ENCODE results near the gene NKX6-1. TPM values are rescaled to one million over a fixed set of nuclear protein-coding genes. Genes with fewer than 3 reads are reported as not detected.
A peak's percentile ranks its signal among the peaks of the same experiment; 100 is the strongest.

The NKX6-1 gene
- total RNA-seq, 1 experiment from 2014 or later: 0.14 TPM

DNA sequence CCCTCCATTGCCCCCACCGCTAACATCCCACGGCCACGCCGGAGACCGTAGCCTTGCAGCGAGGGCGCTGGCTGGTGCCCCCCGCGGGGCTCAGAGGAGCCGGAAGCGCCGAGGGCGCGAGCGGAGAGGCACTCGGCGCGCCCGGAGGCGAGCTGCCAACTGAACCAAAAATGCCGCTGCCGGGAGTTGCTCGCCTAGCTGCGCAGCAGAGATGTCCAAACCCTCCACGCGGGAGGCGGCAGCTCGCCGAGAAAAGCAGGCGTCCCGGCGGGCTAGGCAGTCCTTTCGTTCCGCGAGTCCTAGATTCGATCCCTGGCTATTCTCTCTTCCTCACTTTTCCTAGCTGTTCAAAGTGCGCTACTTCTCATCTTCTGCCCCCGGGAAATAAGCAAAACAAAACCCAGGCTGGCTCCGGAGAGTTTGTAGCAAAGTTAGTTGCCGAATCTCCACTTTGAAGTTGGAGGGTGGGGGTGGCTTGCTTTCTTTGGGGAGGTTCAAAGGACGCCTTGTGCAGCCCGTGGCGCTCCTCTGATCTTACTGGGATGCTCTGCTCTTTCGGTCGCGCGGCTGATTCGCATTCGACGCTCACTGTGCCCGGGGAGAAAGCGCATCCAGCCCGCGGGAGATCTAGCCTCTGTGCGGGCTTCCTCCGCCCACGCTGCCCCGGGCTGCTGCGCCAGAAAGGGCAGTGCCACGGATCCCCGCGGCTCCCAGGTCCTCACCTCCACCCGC lies 723 bp downstream of the NKX6-1 start:
- no peaks in the 10 kb centered on the region for H3K36me3 ChIP-seq (ENCODE audit: control insufficient read depth, insufficient read depth, low read length)
- peak overlapping the region; percentile 34 for H3K4me3 ChIP-seq (ENCODE audit: low read depth, low read length)
- Mint-ChIP-seq H3K36me3 (ENCODE audit: insufficient read depth, unreplicated experiment) (no peaks in the 10 kb centered on the region), H3K27me3 (ENCODE audit: insufficient read depth, unreplicated experiment) (peaks cover 11% of the 10 kb centered on the region), H3K27ac (ENCODE audit: unreplicated experiment) (no peak overlapping the region), H3K4me3 (ENCODE audit: unreplicated experiment) (peak overlapping the region; percentile 79), H3K9me3 (ENCODE audit: unreplicated experiment) (no peaks in the 10 kb centered on the region), H3K4me1 (ENCODE audit: low read depth, unreplicated experiment) (no peaks in the 10 kb centered on the region)
- no peaks in the 10 kb centered on the region for H3K4me1 ChIP-seq
- no peaks in the 10 kb centered on the region; the same call in 1 of the 2 replicates for H3K27me3 ChIP-seq (replicated peaks; ENCODE audit: control insufficient read depth, insufficient read depth, low read length)
- ChIA-PET POLR2A (no interaction called here), CTCF (interaction anchor here (0.6 kb wide), 1 partner anchor 10 kb away, joined by 7 read pairs; no protein-coding TSS in a partner anchor)
- TF ChIP-seq CTCF (IDR thresholded peaks at IDR 0.05; ENCODE audit: insufficient read depth in 1 of 2, low read depth in 1 of 2, low read length in 1 of 2, severe bottlenecking in 1 of 2, unreplicated experiment in 1 of 2): no peak
- BruUV-seq (replicated peaks): no TSS peak
- no peak for DNase-seq
- intact Hi-C loops (cut with micrococcal nuclease; ENCODE audit: unreplicated experiment): no loop called here
- no peaks in the 10 kb centered on the region for H3K9me3 ChIP-seq

DNA sequence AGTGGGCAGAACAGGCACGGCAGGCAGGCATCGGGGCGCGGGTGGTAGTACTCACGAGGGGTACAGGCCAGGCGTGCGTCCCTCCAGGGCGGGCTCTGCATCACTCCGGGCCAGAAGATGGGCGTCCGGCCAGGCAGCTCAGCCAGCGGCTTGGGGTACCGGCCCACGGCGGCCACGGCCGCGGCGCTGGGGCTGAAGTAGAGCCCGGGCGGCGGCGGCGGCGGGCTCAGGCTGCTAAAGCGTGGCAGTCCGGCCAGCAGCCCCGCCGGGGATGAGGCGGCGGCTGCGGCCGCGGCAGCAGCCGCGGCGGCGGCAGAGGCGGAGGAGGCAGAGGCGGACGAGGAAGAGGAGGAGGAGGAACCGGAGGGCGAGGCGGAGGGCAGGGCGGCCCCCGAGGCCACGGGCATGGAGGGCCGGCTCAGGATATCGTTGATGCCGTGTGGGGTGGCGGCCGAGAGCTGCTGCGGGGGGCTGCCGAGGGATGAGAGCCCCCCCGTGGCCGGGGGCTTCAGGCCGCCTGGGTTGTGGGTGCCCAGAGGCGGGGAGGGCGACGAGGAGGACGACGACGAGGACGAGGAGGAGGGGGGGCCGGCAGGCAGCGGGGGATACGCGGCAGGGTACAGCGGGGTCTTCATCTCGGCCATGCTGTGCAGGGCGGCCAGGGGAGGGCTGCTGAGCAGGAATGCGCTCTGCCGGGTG lies 1.4 kb downstream of the NKX6-1 start:
- Mint-ChIP-seq H3K27me3 (ENCODE audit: insufficient read depth, unreplicated experiment) (peaks cover 9% of the 10 kb centered on the region), H3K9me3 (ENCODE audit: unreplicated experiment) (no peaks in the 10 kb centered on the region), H3K4me3 (ENCODE audit: unreplicated experiment) (no peak overlapping the region), H3K27ac (ENCODE audit: unreplicated experiment) (no peak overlapping the region), H3K4me1 (ENCODE audit: low read depth, unreplicated experiment) (no peaks in the 10 kb centered on the region), H3K36me3 (ENCODE audit: insufficient read depth, unreplicated experiment) (no peaks in the 10 kb centered on the region)
- ChIA-PET CTCF (no interaction called here), POLR2A (no interaction called here)
- no peaks in the 10 kb centered on the region for H3K9me3 ChIP-seq
- no peak overlapping the region; the same call in 1 of the 2 replicates for H3K4me3 ChIP-seq (ENCODE audit: low read depth, low read length)
- no peak for DNase-seq
- intact Hi-C loops (cut with micrococcal nuclease; ENCODE audit: unreplicated experiment): no loop called here
- no TSS peak for BruUV-seq (replicated peaks)
- H3K27me3 ChIP-seq (replicated peaks; ENCODE audit: control insufficient read depth, insufficient read depth, low read length): no peaks in the 10 kb centered on the region; the same call in 1 of the 2 replicates
- no peak for TF ChIP-seq CTCF (IDR thresholded peaks at IDR 0.05; ENCODE audit: insufficient read depth in 1 of 2, low read depth in 1 of 2, low read length in 1 of 2, severe bottlenecking in 1 of 2, unreplicated experiment in 1 of 2)
- H3K4me1 ChIP-seq: no peaks in the 10 kb centered on the region
- H3K36me3 ChIP-seq (ENCODE audit: control insufficient read depth, insufficient read depth, low read length): no peaks in the 10 kb centered on the region

- BruUV-seq (replicated peaks): no TSS peak
- ChIA-PET CTCF (interaction anchor here (1.2 kb wide), 1 partner anchor 16 kb away, joined by 3 read pairs; no protein-coding TSS in a partner anchor), POLR2A (no interaction called here)
- Histone ChIP-seq H3K27me3 (replicated peaks; ENCODE audit: control insufficient read depth, insufficient read depth, low read length) (no peaks in the 10 kb centered on the region; the same call in 1 of the 2 replicates), H3K36me3 (ENCODE audit: control insufficient read depth, insufficient read depth, low read length) (no peaks in the 10 kb centered on the region), H3K9me3 (no peaks in the 10 kb centered on the region), H3K4me1 (no peaks in the 10 kb centered on the region), H3K4me3 (ENCODE audit: low read depth, low read length) (no peak overlapping the region)
- no peaks in the 10 kb centered on the region for H3K9me3 Mint-ChIP-seq (ENCODE audit: unreplicated experiment)
- H3K4me3 Mint-ChIP-seq (ENCODE audit: unreplicated experiment): no peak overlapping the region
- no peak overlapping the region for H3K27ac Mint-ChIP-seq (ENCODE audit: unreplicated experiment)
- H3K4me1 Mint-ChIP-seq (ENCODE audit: low read depth, unreplicated experiment): no peaks in the 10 kb centered on the region
- intact Hi-C loops (cut with micrococcal nuclease; ENCODE audit: unreplicated experiment): no loop called here
- DNase-seq: no peak
- no peak for TF ChIP-seq CTCF (IDR thresholded peaks at IDR 0.05; ENCODE audit: insufficient read depth in 1 of 2, low read depth in 1 of 2, low read length in 1 of 2, severe bottlenecking in 1 of 2, unreplicated experiment in 1 of 2)
- peaks cover 14% of the 10 kb centered on the region for H3K27me3 Mint-ChIP-seq (ENCODE audit: insufficient read depth, unreplicated experiment)
- H3K36me3 Mint-ChIP-seq (ENCODE audit: insufficient read depth, unreplicated experiment): no peaks in the 10 kb centered on the region
Observed at GRCh38 chr4:84496706-84497503, 2.2 kb downstream of the NKX6-1 start.
